Measurements from ENCODE around the gene CTNNAL1.

The CTNNAL1 gene

GRCh38 chr9:109026306-109026705 lies 13.0 kb upstream of the CTNNAL1 start:
- DNase-seq, result no peak

- no peak for DNase-seq
Measured at GRCh38 chr9:109022873-109023272, 9.6 kb upstream of the CTNNAL1 start.

- no peak for DNase-seq
Measured at GRCh38 chr9:109020581-109021511, 7.5 kb upstream of the CTNNAL1 start.

- DNase-seq, result no peak
Measured at GRCh38 chr9:109020113-109020512, 6.8 kb upstream of the CTNNAL1 start.

- DNase-seq, result no peak
Measured at GRCh38 chr9:109019420-109019819, 6.1 kb upstream of the CTNNAL1 start.

- DNase-seq, result no peak
Measured at GRCh38 chr9:109017493-109017892, 4.2 kb upstream of the CTNNAL1 start.

- no peak for DNase-seq
Measured at GRCh38 chr9:109017061-109017460, 3.8 kb upstream of the CTNNAL1 start.

- no peak for DNase-seq
Measured at GRCh38 chr9:109016132-109016531, 2.8 kb upstream of the CTNNAL1 start.

GRCh38 chr9:109014608-109015280 lies 1.4 kb upstream of the CTNNAL1 start:
- no peak for DNase-seq

GRCh38 chr9:109013679-109014607 lies 644 bp upstream of the CTNNAL1 start:
- DNase-seq, result no peak

GRCh38 chr9:109012009-109012875 lies 1.1 kb downstream of the CTNNAL1 start:
- peak; percentile 36 for DNase-seq

GRCh38 chr9:109011231-109011671 lies 2.0 kb downstream of the CTNNAL1 start:
- DNase-seq, result no peak

GRCh38 chr9:109010746-109011145 lies 2.6 kb downstream of the CTNNAL1 start:
- DNase-seq, result peak; percentile 40

- DNase-seq, result no peak
Measured at GRCh38 chr9:109005678-109006077, 7.6 kb downstream of the CTNNAL1 start.

- no peak for DNase-seq
Measured at GRCh38 chr9:109003116-109003515, 10.2 kb downstream of the CTNNAL1 start.

- no peak for DNase-seq
Measured at GRCh38 chr9:109002141-109002540, 11.2 kb downstream of the CTNNAL1 start.

GRCh38 chr9:109001275-109001676 lies 12.0 kb downstream of the CTNNAL1 start:
- DNase-seq, result no peak

GRCh38 chr9:108997112-108997511 lies 16.2 kb downstream of the CTNNAL1 start:
- DNase-seq, result no peak

GRCh38 chr9:108996643-108997042 lies 16.7 kb downstream of the CTNNAL1 start:
- DNase-seq, result no peak

GRCh38 chr9:108994695-108995094 lies 18.6 kb downstream of the CTNNAL1 start:
- DNase-seq, result peak; percentile 1

GRCh38 chr9:108991479-108991878 lies 21.8 kb downstream of the CTNNAL1 start:
- no peak for DNase-seq

- no peak for DNase-seq
Measured at GRCh38 chr9:108983885-108984284, 29.4 kb downstream of the CTNNAL1 start.

All from NK-92 treated with Interleukin-12 subunit alpha and Interleukin-12 subunit beta, amount 100 ng/mL, for 24 hours (cell line).